T-helper 22 cell (primary cell): ENCODE data around the gene CEPT1.

Experiments used
- DNase-seq: peaks from one replicate; pipeline ENCODE4 v3.0.0-alpha.2; 2020; ENCODE audit warnings: low read depth

CEPT1 gene

DNA sequence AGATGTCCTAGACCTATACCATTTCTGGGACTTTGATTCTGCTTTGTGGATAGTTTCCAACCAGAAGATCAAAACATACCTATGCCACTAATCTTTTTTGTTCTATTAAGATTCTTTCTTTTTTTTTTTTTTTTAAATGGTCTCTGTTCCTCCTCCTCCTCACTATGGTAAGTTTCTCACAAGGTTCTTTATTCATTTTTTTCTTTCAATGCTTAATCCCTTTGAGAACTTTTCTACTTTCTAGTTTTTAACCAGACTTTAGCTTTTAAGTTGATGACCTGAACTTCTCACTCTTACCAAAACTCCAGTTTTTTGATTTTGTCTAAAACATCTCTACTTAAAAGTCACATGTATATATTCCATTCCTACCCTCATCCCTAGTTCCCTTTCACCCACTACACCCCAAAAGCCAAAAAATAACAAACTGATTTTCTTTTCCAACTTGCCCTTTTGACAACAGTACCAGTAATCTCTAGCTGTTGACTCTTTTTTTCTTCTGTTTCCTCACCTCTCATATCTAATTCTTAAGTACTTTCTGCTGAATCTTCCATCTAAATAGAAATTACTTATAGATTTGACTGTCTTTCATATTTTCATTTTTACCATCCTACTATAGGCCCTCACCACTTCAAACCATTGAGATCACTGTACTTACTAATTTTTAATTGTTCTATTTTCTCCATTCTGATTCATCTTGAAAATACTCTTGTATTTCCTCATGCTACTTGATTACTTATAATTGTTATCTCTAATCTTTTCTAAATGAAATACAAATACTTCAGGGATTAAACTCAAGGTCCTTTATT is 6.1 kb downstream of the CEPT1 start:
- no peak for DNase-seq

DNA sequence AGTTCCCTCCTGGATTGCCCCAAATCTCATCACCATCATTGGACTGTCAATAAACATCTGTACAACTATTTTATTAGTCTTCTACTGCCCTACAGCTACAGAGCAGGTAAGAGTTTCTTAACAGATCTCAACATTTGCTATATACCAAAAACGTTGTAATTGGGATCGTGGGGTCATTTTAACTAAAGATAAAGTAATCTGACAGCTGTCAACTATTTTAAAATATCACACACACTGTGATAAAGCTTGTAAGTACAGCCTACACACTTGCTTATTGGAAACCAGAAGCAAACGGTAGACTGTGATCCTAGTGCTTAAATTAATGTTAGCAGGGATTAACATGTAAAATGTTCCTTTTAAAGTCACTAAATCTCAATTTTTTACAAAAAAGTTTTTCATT is 7.9 kb downstream of the CEPT1 start:
- DNase-seq, result no peak

DNA sequence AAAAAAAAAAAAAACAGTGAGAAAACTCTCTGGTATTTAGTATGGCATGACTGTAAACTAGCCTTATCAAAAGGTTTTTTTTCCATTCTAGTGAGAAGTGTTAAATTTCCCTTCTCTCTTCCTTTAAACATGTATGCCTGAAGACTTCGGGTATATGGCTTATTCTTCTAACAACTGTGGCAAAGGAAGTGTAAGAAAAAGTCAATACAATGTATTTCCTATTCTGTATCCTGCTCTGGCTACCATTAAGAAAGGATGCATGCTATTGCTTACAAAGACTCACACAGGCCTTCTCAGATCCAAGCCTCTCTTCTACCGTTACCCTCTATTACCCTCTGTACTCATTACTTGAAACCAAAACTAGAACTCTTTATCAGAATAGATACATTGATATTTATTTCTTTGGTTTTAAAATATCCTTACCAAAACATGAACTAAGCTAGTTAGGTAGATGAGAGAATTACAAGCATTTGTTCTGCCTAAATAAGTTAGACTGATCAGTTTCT is 8.4 kb downstream of the CEPT1 start:
- DNase-seq, result no peak

DNA sequence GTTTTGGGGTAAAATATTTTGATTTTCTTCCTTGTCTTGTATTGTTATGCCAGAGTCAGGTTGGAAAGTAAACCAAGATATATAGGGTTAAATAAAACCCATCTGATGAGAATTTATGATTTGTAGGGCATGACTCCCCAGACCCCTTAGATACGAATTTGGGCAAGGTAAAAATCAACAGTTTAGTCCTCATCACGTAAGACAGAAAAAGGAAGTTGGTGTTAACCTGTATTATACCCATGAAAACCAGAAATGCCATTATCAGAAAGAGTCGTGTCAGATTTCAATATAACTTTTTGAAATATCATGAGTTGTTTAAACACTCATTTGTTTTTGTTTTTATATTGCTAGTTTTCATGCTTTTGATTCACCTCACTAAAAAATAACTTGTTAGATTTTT is 11.8 kb downstream of the CEPT1 start:
- DNase-seq, result no peak

DNA sequence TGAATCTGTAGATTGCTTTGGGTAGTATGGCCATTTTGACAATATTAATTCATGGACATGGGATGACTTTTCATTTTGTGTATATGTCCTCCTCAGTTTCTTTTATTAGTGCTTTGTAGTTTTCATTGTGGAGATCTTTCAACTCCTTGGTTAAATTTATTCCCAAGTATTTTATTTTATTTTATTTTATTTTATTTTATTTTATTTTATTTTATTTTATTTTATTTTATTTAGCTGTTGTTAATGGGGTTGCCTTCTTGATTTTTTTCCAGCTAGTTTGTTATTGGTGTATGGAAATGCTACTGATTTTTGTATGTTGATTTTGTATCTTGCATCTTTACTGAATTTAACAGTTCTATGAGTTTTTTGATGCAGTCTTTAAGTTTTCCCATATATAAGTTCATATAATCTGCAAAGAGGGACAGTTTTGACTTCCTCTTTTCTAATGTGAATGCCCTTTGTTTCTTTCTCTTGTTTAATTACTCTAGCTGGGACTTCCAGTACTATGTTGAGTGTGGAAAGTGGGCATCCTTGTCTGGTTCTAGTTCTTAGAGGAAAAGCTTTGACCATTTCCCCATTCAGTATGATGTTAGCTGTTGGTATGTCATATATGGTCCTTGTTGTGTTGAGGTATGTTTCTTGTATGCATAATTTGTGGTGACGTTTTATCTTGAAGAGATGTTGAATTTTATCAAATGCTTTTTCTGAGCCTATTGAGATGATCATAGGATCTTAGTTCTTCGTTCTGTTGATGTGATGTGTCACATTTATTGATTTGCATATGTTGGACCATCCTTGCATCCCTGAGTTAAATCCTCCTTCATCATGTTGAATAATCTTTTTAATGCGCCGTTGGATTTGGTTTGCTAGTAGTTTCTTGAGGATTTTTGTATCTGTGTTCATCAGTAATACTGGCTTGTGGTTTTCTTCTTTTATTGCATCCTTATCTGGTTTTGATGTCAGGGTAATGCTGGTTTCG is 14.3 kb downstream of the CEPT1 start:
- DNase-seq, result no peak

DNA sequence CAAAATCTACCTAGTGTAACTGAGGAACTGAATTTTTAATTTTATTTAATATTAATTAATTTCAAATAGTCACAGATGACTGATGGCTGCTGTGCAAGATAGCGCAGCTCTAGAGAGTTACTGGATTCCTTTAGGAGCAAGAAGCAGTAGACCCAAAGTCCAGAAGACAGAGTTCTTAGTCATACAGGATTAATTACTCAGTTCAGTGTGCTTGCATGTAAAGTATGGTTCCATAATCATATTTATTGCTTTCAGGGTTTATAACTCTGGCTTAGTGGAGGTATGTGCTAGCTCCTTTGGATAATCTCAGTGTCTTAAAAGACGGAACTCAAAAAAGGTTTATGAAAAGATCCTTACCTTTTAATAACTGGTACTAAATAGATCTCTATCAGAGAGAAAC is 17.4 kb downstream of the CEPT1 start:
- no peak for DNase-seq

DNA sequence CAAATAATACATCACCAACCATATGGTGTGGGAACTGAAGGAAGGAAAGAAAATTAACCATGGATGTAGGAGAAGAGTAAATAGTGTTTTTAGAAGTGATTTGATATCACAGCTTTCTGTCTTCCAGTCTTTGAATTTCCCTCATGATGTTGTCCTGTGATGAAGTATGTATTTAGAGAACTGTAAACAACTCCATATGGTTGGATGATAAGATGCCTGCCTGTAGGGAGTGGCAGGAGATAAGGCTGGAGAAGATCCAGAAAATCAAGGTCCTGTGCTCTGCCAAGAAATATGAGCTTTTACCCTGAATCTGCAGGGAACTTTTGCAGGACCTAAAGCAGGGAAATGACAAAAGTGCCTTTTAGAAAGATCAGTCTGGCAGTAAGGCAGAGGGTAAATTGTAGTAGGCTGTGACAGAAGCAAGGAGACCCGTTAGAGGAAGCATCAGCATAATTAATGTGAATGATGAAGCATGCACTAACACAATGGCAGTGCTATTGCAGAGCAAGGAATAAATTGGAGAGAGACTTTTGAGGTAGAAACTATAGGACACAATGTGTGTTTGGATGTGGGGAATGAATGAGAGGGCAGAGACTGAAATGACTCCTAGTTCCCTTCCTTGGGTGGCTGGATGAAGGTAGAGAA is 21.9 kb downstream of the CEPT1 start:
- no peak for DNase-seq

DNA sequence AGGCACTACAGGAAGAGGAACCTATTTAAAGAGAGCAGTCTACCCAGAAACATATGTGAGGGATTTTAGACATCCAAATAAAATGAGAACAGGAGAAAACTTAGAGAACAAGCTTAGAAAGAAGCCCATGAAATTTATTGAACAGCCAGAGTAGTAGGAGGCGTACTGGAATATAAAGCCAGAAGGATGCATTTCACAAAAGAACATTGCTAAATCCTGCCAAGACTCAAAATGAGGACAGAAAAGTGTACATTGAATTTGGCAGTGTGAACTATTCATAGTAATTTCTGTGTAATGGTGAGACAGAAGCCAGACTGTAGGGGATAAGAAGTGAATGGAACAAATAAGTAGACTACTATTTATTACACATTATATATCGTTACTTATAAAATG is 22.5 kb downstream of the CEPT1 start:
- DNase-seq, result no peak

DNA sequence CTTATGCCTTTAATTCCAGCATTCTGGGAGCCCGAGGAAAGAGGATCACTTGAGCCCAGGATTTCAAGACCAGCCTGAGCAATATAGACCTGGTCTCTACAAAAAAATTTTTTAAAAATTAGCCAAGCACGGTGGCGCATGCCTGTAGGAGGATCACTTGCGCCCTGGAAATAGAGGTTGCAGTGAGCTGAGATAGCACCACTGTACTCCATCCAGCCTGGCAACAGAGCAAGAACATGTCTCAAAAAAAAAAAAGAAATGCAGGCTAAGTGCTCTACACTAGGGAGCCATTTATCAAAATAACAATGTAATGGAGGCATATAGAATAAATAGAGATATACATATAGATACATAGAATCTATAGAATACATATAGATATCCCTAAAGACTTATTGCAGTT is 23.3 kb downstream of the CEPT1 start:
- no peak for DNase-seq

DNA sequence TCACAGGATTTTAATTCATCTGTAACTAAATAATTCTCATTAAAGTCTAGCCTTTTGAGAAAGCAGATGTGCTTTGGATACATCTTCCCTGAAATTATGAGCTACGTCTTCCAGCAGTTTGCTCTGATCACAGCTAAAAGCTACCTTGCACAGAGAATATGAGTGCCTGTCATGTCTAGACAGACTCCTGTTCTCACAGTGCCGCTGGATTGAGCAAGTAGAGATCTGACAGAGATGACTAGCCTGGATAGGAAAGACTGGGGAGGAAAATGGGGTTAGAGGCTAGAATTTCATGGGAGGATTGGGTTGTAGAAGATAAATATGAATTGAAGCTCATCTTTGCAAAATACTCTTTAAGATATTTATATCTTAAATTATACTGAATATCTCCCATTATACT is 24.1 kb downstream of the CEPT1 start:
- no peak for DNase-seq

DNA sequence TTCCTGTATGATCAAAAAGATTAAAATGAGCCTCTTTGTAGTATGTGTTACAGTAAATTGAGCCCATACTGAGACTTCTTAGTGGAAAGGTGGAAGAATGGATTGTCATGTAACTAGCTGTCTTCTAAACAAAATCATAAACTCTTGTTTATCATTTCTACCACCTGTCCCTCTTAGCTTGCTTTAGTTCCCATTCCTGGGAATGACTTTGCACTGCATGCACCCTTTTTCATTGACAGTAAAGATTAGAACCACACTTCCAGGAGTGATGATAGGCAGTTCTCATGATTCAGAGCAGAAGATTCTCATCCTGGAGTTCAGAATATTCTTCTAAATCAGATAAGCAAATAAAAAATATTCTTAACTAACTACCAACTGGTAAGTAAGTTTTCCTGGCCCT is 32.4 kb downstream of the CEPT1 start:
- no peak for DNase-seq

DNA sequence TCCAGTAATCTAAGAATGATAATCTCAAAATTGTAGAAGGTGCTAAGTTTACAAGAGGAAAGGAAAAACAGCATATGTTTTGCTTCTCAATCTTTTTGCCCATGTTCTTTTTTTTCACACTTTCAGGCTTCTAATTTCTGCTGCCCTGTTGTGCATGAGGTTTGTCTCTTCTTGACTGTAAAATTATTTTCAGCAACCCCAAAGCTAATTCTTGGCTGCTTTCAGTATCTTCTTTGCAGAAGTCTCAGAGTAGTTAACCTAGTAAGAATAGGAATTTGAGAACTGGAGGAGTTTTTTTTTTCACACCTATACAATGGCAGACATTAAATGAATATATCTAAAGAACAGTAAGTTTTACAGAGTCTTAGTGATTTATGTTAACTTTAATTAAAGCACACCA is 34.0 kb downstream of the CEPT1 start:
- DNase-seq, result no peak

DNA sequence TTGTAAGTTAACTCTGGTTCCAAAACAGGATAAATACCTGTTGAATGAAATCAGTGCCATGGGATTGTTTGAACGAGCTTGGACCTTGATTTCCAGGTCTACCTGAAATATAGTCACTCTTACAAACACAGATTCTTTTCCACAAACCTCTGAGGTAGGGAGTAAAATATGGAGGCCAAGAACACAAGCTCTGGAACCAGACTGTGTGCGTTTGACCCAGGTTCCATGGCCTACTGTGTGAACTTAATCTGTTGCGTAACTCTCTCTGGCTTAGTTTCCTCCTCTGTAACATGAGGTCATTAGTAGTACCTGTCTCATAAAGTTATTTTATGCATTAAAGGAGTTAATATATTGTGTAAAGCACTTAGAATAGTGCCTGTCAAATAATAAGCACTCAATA is 35.3 kb downstream of the CEPT1 start:
- DNase-seq, result no peak

DNA sequence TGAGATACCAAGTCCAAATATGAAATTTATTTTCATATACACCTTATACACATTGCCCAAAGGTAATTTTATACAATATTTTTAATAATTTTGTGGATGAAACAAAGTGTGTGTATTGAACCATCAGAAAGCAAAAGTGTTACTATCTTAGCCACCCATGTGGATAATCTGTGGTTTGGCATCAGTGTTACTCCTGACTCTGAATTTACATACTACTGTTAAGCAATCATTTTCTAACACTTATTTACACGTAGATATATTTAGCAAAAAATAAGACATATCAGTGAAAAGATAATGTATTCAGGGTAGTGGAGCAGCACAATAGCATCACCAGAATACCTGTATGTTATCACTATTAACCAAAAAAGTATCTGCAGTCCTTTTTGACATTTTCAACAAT is 36.7 kb downstream of the CEPT1 start:
- DNase-seq, result no peak

DNA sequence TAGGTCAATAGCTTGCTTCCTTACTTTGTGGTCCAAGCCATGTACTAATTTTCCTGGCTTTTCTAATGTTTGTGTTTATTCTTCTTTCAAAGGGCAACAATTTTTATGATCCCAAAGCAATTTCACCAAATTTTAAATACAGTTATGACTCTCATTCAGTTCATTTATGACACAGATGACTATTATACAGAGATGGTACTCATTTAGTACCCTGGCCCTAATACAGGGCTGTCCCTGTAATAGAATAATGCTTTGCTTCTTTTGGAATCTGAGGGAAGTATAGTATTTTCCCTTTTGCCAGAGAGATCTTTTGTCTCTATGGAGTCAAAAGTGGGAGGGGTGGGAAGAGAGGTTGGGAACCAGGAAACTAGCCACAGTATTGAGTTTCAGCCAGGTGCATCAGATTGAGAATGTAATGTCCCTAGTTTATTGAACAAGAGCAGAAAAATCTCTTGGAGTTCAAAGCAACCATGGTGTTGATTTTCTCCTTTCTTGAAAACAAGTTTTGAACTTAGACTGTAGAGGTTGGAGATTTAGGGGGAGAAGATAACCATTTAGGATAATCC is 40.0 kb downstream of the CEPT1 start:
- no peak for DNase-seq

DNA sequence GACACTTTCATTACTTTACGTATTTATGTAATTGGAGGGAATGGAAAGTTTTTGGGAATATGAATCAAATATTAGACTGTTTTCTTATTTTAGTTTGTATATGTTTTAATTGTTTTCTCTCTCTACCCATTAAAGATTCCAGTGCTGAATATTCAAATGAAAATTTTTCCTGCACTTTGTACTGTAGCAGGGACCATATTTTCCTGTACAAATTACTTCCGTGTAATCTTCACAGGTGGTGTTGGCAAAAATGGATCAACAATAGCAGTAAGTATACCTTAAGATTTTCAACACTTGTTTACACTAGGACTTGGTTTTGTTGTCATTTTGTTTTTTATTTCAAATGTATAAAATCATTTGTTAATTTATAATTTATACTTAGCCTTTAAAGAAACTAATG is 42.0 kb downstream of the CEPT1 start:
- no peak for DNase-seq

DNA sequence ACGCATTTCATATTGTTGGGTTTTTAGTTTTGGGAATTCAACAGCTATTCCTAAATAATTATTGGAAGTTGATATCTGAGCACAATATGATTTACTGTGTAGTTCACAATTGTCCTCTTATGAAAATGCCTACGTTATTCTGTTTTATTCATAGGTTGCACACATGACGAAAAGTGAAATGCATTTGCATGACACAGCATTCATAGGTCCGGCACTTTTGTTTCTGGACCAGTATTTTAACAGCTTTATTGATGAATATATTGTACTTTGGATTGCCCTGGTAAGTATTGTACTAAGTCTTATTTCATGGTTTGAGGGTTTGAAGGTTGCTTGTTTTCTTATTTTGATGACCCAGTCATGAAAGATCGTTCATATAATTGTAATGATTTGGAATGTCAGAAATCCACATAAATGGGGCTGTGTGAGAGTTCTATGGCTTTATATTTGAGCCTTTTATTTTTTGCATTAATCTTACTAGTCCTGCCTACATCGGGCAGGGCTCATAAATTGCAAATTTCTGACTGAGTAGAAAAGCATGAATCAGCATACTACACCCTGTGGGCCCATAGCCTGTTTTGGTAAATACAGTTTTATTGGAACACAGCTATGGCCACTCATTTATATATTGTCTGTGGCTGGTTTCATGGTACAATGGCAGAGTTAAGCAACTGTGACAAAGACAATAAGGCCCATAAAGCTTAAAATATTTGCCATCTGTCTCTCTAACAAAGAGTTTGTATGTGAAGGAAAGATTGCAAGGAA is 43.5 kb downstream of the CEPT1 start:
- DNase-seq, result no peak

DNA sequence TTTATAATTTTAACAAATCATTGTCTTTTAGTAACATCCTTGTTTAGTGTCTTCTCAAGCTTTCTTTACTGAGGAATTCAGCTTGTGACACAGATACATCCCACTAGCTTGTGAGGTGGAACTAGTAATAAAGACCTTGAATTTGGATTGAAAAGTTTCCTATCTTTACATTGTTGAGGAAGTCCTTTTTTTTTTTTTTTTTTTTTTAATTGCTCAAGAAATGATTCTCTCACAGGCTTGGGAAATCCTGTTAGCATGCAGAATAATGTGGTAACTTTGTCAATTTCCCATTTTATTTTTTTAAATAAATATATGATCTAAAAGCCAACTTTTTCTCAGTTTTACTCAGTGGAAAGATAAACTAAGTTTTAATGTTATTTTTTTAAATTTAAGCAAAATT is 44.6 kb downstream of the CEPT1 start:
- DNase-seq, result no peak

DNA sequence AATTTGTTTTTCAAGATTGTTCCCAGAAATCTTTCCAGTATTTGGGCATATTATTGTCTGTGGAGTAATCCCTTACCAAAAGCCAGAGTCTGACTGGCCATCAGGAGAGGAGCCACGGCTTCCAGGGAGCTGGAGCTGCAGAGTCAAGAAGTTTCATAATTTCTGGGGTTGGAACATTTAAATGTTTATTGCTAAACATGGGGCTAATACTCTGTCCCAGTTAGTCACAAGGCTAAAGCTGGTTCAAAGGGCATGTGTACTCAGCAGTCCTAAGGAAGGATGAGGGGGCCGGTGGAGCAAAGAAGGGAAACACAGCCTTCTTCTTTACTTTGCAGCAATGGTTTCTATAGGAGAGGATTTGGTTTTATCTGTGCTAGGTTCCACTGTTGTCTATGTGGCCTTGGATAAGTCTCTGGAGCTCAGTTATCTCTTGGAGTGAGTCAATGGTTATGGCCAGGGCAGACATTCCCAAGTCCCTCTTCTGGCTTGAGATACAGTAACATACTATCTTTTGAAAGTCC is 51.0 kb downstream of the CEPT1 start:
- no peak for DNase-seq

DNA sequence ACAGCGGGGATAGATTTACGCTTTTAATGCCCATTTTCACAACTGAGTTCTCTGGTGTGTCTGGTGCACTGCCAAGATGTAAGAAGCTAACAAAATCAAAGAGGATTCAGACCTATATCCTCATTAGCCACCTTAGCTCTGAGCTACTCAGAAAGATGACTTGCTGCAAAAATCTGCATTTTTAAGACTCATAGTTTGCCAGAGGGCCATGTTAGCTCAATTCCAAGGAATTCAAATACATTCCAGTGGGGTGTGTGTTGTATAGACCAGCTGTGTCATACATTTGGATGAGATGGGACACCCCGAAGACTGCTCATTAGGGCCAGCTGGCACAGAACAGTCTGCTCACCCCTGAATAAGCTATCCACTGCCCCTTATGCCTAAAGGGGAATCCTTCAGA is 51.5 kb downstream of the CEPT1 start:
- no peak for DNase-seq

DNA sequence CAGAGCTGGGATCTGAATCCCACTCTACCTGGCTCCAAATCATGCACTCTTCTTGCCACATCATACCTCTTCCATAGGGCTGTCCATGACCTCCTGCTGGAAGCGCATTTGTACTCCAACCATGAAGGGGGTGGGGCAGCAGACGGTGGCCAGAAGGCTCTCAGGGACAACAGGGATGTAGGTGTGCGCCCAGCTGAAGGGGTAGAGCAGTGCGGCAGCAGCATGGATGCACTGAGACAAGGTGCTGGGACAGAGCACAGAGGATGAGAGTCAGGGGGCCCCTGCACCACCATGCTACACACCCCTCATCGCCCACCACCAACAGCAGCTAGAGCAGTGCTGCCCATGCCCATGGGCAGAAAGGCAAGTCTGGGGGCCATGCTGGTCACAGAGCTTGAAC is 52.1 kb downstream of the CEPT1 start:
- no peak for DNase-seq
